Body of pancreas (tissue), 4 donors: Measurements from ENCODE around the gene AHI1. TPM values are rescaled to one million over a fixed set of nuclear protein-coding genes. Genes with fewer than 3 reads are reported as not detected.

Source experiments
- ATAC-seq: fragments of 150-250 bp; one replicate; pipeline ENCODE4 v1.9.1; 2016
- DNase-seq, 4 donors: peaks; one replicate each; pipeline ENCODE4 v3.0.0-alpha.2; 2019
- H3K27ac ChIP-seq, 4 donors: fragments of 200-600 bp; sonication (generic); 1 replicate in 3 of 4; 2 replicates in 1 of 4; pipeline versions ENCODE4 v1.5.1 to v1.6.1; 2016 to 2019; ENCODE audit warnings: mild to moderate bottlenecking in 1 of 4, mixed read lengths in 1 of 4, moderate library complexity in 1 of 4
- H3K27me3 ChIP-seq, 2 donors: fragments of 200-600 bp; sonication (generic); one replicate each; pipeline ENCODE4 v1.6.0; 2016; ENCODE audit warnings: mild to moderate bottlenecking in 1 of 2
- H3K36me3 ChIP-seq, 2 donors: fragments of 200-600 bp; sonication (generic); replicated peaks in 1 of 2; 2 replicates each; pipeline ENCODE4 v1.5.1; 2016; ENCODE audit warnings: low read depth in 2 of 2; ENCODE audit not compliant: insufficient read depth in 1 of 2
- H3K4me1 ChIP-seq: fragments of 200-600 bp; sonication (generic); one replicate; pipeline ENCODE4 v1.6.0; 2016
- H3K4me3 ChIP-seq, 2 donors: fragments of 200-600 bp; sonication (generic); 1 replicate in 1 of 2; 2 replicates in 1 of 2; pipeline ENCODE4 v1.5.1; 2016 to 2019
- H3K9me3 ChIP-seq, 3 donors: fragments of 200-600 bp; sonication (generic); 1 replicate in 2 of 3; 2 replicates in 1 of 3; pipeline ENCODE4 v1.5.1; 2016
- POLR2A ChIP-seq, 3 donors: fragments of 450-650 bp; IDR thresholded peaks; one replicate each; pipeline ENCODE4 v1.6.1; 2016; ENCODE audit warnings: antibody characterized with exemption in 3 of 3, mild to moderate bottlenecking in 2 of 3
- WGBS, 2 donors: methylation state at CpG; one replicate each; pipeline ENCODE4 v1.1.5; 2017; 5-methylcytosine and 5-hydroxymethylcytosine counted together
- intact Hi-C: fragments of 100-400 bp; cut with DNase I; formaldehyde crosslinking; loops from one replicate; pipeline ENCODE4 v1.15.1; 2023
- total RNA-seq, 2 donors: library from RNA; depleted of rRNA; stranded (reverse); fragments of >200 nt; gene quantifications; one replicate each; pipeline ENCODE4 v1.1.0, GENCODE V29; 2016
- TF ChIP-seq, protein P1 (sequence below), 7 experiments: fragments of 450-650 bp in 4 of 7; fragments of 200-600 bp in 3 of 7; sonication (generic) in 3 of 7; IDR thresholded peaks; one replicate each; pipeline ENCODE4 v1.5.1; 2016 to 2019; ENCODE audit warnings: antibody characterized with exemption in 7 of 7

Gene AHI1
- total RNA-seq, 2 donors from 2014 or later: 20.2 to 107 TPM

- H3K9me3 ChIP-seq: no peaks in the 10 kb centered on the region
These were observed 25.6 kb upstream of the AHI1 start for GRCh38 chr6:135522965-135523692.

DNA sequence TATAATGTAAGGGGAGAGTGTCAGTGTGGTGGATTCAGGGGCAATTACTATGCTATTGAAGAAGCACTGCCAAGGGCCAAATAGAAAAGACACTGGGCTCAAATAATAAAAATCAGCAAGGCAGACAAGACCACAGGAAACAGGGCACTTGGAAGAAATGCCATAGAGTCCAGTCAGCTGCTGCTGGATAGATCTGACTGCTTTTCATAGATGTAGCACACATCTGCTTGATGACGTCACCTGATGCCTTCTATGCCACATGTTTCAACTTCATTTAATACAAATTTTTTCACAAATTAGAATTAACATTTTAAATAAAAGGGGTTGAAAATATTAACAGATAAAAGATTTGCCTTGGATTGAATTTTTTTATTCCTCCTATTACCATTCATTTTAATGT is 23.9 kb upstream of the AHI1 start:
- ATAC-seq: no peak
- intact Hi-C loops: no loop called here

More at GRCh38 chr6:135522965-135523692, 25.6 kb upstream of the AHI1 start:
- TF ChIP-seq, protein P1, sequence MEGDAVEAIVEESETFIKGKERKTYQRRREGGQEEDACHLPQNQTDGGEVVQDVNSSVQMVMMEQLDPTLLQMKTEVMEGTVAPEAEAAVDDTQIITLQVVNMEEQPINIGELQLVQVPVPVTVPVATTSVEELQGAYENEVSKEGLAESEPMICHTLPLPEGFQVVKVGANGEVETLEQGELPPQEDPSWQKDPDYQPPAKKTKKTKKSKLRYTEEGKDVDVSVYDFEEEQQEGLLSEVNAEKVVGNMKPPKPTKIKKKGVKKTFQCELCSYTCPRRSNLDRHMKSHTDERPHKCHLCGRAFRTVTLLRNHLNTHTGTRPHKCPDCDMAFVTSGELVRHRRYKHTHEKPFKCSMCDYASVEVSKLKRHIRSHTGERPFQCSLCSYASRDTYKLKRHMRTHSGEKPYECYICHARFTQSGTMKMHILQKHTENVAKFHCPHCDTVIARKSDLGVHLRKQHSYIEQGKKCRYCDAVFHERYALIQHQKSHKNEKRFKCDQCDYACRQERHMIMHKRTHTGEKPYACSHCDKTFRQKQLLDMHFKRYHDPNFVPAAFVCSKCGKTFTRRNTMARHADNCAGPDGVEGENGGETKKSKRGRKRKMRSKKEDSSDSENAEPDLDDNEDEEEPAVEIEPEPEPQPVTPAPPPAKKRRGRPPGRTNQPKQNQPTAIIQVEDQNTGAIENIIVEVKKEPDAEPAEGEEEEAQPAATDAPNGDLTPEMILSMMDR (IDR thresholded peaks at IDR 0.05): no peak
- TF ChIP-seq POLR2A (IDR thresholded peaks at IDR 0.05): no peak
- Histone ChIP-seq H3K27ac (no peak overlapping the region), H3K4me3 (no peak overlapping the region), H3K4me1 (peaks cover 8% of the 10 kb centered on the region), H3K36me3 (no peaks in the 10 kb centered on the region), H3K27me3 (no peaks in the 10 kb centered on the region)
- DNase-seq (no peak), ATAC-seq (peak; percentile 90)
- intact Hi-C loops: no loop called here
- WGBS, 2 donors: 43 to 49% methylated on average over 6 of the region's 6 CpGs

DNA sequence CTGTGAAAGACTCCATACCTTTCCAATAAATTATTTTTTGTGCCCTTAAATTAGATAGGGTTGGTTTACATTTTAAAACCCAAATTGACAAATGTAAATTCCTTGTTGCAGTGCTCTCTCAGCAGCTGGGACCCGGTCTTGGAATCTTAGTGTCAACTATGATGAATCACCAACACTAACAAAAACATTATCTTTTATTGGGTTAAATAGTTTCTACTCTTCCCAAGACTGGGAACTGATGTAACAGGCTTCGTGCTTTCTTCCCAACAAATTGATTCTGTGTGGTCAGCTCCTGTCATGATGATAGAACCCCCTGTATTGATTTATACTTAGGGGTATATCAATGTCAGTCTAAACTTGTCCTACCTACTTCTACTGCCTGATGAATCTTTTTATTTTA is 23.2 kb upstream of the AHI1 start:
- no peaks in the 10 kb centered on the region for H3K9me3 ChIP-seq
- TF ChIP-seq, protein P1 (IDR thresholded peaks at IDR 0.05): no peak
- TF ChIP-seq POLR2A (IDR thresholded peaks at IDR 0.05): no peak
- no peaks in the 10 kb centered on the region for H3K27me3 ChIP-seq
- DNase-seq: no peak
- 67 to 70% methylated on average over 2 of the region's 2 CpGs for WGBS, 2 donors
- no peak overlapping the region for H3K27ac ChIP-seq
- ATAC-seq: no peak
- H3K4me1 ChIP-seq: peaks cover 8% of the 10 kb centered on the region
- no peaks in the 10 kb centered on the region for H3K36me3 ChIP-seq
- intact Hi-C loops: no loop called here
- H3K4me3 ChIP-seq: no peak overlapping the region

More for the DNA sequence above, 23.9 kb upstream of the AHI1 start:
- H3K9me3 ChIP-seq: no peaks in the 10 kb centered on the region
- no peak for DNase-seq
- TF ChIP-seq, protein P1 (IDR thresholded peaks at IDR 0.05): no peak
- TF ChIP-seq POLR2A (IDR thresholded peaks at IDR 0.05): no peak
- no peak overlapping the region for H3K4me3 ChIP-seq
- H3K36me3 ChIP-seq: no peaks in the 10 kb centered on the region
- WGBS, 2 donors: 88 to 100% methylated on average over 1 of the region's 1 CpG
- H3K4me1 ChIP-seq: peaks cover 8% of the 10 kb centered on the region
- H3K27ac ChIP-seq: no peak overlapping the region
- no peaks in the 10 kb centered on the region for H3K27me3 ChIP-seq

GRCh38 chr6:135519348-135519747 is 21.8 kb upstream of the AHI1 start:
- Histone ChIP-seq H3K27ac (no peak overlapping the region), H3K36me3 (no peaks in the 10 kb centered on the region), H3K4me1 (peaks cover 8% of the 10 kb centered on the region), H3K9me3 (no peaks in the 10 kb centered on the region), H3K4me3 (no peak overlapping the region), H3K27me3 (no peaks in the 10 kb centered on the region)
- no peak for TF ChIP-seq POLR2A (IDR thresholded peaks at IDR 0.05)
- TF ChIP-seq, protein P1 (IDR thresholded peaks at IDR 0.05): no peak
- no peak for DNase-seq
- intact Hi-C loops: no loop called here
- ATAC-seq: no peak

DNA sequence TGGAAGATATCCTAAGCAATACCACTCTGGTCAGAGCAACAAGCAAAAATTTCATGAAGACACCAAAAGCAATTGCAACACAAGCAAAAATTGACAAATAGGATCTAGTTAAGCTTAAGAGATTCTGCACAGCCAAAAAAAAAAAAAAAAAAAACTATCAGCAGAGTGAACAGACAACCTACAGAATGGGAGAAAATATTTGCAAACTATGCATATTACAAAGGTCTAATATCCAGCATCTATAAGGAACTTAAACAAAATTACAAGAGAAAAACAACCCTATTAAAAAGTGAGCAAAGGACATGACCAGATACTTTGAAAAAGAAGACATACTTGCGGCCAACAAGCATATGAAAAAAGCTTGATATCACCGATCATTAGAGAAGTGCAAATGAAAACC is 20.0 kb upstream of the AHI1 start:
- DNase-seq (no peak), ATAC-seq (no peak)
- Histone ChIP-seq H3K36me3 (no peaks in the 10 kb centered on the region), H3K9me3 (no peaks in the 10 kb centered on the region), H3K27ac (no peak overlapping the region), H3K4me1 (no peaks in the 10 kb centered on the region), H3K27me3 (no peaks in the 10 kb centered on the region), H3K4me3 (no peak overlapping the region)
- no peak for TF ChIP-seq POLR2A (IDR thresholded peaks at IDR 0.05)
- TF ChIP-seq, protein P1 (IDR thresholded peaks at IDR 0.05): no peak
- 93 to 95% methylated on average over 2 of the region's 2 CpGs for WGBS, 2 donors
- intact Hi-C loops: no loop called here
